Psoas muscle (tissue), 8 donors: ENCODE data around the gene TMA7B. TPM values are rescaled to one million over a fixed set of nuclear protein-coding genes. Genes with fewer than 3 reads are reported as not detected.

Experiments
- ATAC-seq, 4 donors: fragments of 200-7000 bp; cut with Tn5 transposase; one replicate each; pipeline ENCODE4 v1.9.1; 2020; ENCODE audit warnings: moderate library complexity in 3 of 4, mild to moderate bottlenecking in 2 of 4
- DNase-seq, 2 donors: peaks; one replicate each; pipeline ENCODE4 v3.0.0-alpha.2; 2020
- H3K27ac ChIP-seq: fragments of 200-600 bp; one replicate; pipeline ENCODE4 v1.8.0; 2022
- H3K27me3 ChIP-seq, 3 donors: fragments of 200-600 bp in 1 of 3; one replicate each; pipeline versions ENCODE4 v1.6.1 to v1.8.0; 2013 to 2022; ENCODE audit warnings: low read length in 2 of 3, mild to moderate bottlenecking in 2 of 3, moderate library complexity in 1 of 3; ENCODE audit not compliant: insufficient read depth in 3 of 3
- H3K36me3 ChIP-seq, 2 donors: fragments of 200-600 bp in 1 of 2; one replicate each; pipeline versions ENCODE4 v1.6.1 to v1.8.0; 2013 to 2022; ENCODE audit warnings: low read depth in 1 of 2, mild to moderate bottlenecking in 1 of 2, moderate library complexity in 1 of 2; ENCODE audit not compliant: insufficient read depth in 1 of 2
- H3K4me1 ChIP-seq: fragments of 200-600 bp; one replicate; pipeline ENCODE4 v1.8.0; 2022
- H3K4me3 ChIP-seq: fragments of 200-600 bp; one replicate; pipeline ENCODE4 v1.8.0; 2022; ENCODE audit warnings: mild to moderate bottlenecking
- H3K9me3 ChIP-seq: fragments of 200-600 bp; one replicate; pipeline ENCODE4 v1.8.0; 2022
- CTCF ChIP-seq: fragments of 200-600 bp; IDR thresholded peaks from one replicate; pipeline ENCODE4 v1.8.0; 2022; ENCODE audit warnings: antibody characterized with exemption
- whole genome bisulfite sequencing, 3 donors: extraction: QIAGEN DNeasy Blood & Tissue Kit; methylation state at CpG; one replicate each; pipeline versions ENCODE4 v1.1.6 to v1.1.7; 2013; 5-methylcytosine and 5-hydroxymethylcytosine counted together
- intact Hi-C, 2 donors: fragments of 100-400 bp; cut with DNase I; formaldehyde crosslinking; loops; one replicate each; pipeline versions ENCODE4 v1.11.0 to v1.14.2; 2022
- polyA plus RNA-seq, 3 donors: library from polyadenylated mRNA; stranded (reverse); fragments of 200-250 nt; gene quantifications; one replicate each; pipeline ENCODE4 v1.2.3, GENCODE V29; 2013
- total RNA-seq, 4 donors: library from RNA; stranded (reverse); fragmentation: NEBNext Ultra II Directional in 2 of 4; extraction: Animal tissue kit (Norgen Biotek cat#: 25700) in 2 of 4; gene quantifications; one replicate each; pipeline versions ENCODE4 v1.2.1 to v1.2.4, GENCODE V29; 2021 to 2023
- donor health status: healthy with polysubstance abuse.
- donor health status: DM: no; HTN: no; CAD: no; lungs with moderate emphysema.
- donor health status: Bipolar disorder and iron deficiency.
- donor health status: healthy.
- donor health status: DM: yes; HTN: yes; CAD: no.
- donor health status: DM: no; HTN: no; CAD: no.
- donor health status: DM: no; HTN: no; CAD: no.
- donor health status: DM: yes; HTN: yes; CAD: no.

TMA7B gene
- total and polyA plus RNA-seq, 7 donors = not detected

- no peaks in the 10 kb centered on the region for H3K36me3 ChIP-seq
- intact Hi-C loops = no loop called here
- H3K27ac ChIP-seq = no peak overlapping the region
- DNase-seq (no peak), ATAC-seq (no peak)
- H3K4me1 ChIP-seq = no peaks in the 10 kb centered on the region
- 59 to 67% (median 63%) methylated on average over 4 of the region's 4 CpGs for WGBS, 3 donors
- peaks cover 3 to 59% (median 17%) of the 10 kb centered on the region in 3 donors for H3K27me3 ChIP-seq
- TF ChIP-seq CTCF = no peak
- H3K4me3 ChIP-seq = no peak overlapping the region
- no peaks in the 10 kb centered on the region for H3K9me3 ChIP-seq
These were observed 31.4 kb upstream of the TMA7B start for GRCh38 chr22:39928536-39929520.

GRCh38 chr22:39931251-39931650 is 28.9 kb upstream of the TMA7B start:
- 50 to 52% (median 51%) methylated on average over 2 of the region's 2 CpGs for WGBS, 3 donors
- intact Hi-C loops = no loop called here
- peaks cover 3 to 51% (median 9%) of the 10 kb centered on the region in 3 donors for H3K27me3 ChIP-seq

GRCh38 chr22:39932166-39932565 is 28.0 kb upstream of the TMA7B start:
- H3K27me3 ChIP-seq = peaks cover 3 to 50% (median 7%) of the 10 kb centered on the region in 3 donors
- H3K9me3 ChIP-seq = no peaks in the 10 kb centered on the region
- no peaks in the 10 kb centered on the region for H3K4me1 ChIP-seq
- no peak for TF ChIP-seq CTCF
- no peaks in the 10 kb centered on the region for H3K36me3 ChIP-seq
- no peak overlapping the region for H3K4me3 ChIP-seq
- ATAC-seq (no peak), DNase-seq (no peak)
- 71 to 78% (median 77%) methylated on average over 2 of the region's 2 CpGs for WGBS, 3 donors
- intact Hi-C loops = no loop called here
- H3K27ac ChIP-seq = no peak overlapping the region

More at GRCh38 chr22:39931251-39931650, 28.9 kb upstream of the TMA7B start:
- Histone ChIP-seq H3K36me3 (no peaks in the 10 kb centered on the region), H3K27ac (no peak overlapping the region), H3K4me3 (no peak overlapping the region), H3K9me3 (no peaks in the 10 kb centered on the region), H3K4me1 (no peaks in the 10 kb centered on the region)
- DNase-seq = no peak
- no peak for TF ChIP-seq CTCF
- ATAC-seq = no peak

GRCh38 chr22:39932918-39933649 is 27.1 kb upstream of the TMA7B start:
- no peak overlapping the region for H3K4me3 ChIP-seq
- H3K4me1 ChIP-seq = no peaks in the 10 kb centered on the region
- WGBS, 3 donors = 73 to 82% (median 81%) methylated on average over 7 of the region's 7 CpGs
- peak; percentile 28 for TF ChIP-seq CTCF
- H3K36me3 ChIP-seq = no peaks in the 10 kb centered on the region
- intact Hi-C loops = no loop called here
- ATAC-seq (no peak), DNase-seq (no peak)
- H3K27me3 ChIP-seq = peaks cover 3 to 50% (median 4%) of the 10 kb centered on the region in 3 donors
- no peaks in the 10 kb centered on the region for H3K9me3 ChIP-seq
- H3K27ac ChIP-seq = no peak overlapping the region
